ENCODE results near the gene DLGAP1.

DNA sequence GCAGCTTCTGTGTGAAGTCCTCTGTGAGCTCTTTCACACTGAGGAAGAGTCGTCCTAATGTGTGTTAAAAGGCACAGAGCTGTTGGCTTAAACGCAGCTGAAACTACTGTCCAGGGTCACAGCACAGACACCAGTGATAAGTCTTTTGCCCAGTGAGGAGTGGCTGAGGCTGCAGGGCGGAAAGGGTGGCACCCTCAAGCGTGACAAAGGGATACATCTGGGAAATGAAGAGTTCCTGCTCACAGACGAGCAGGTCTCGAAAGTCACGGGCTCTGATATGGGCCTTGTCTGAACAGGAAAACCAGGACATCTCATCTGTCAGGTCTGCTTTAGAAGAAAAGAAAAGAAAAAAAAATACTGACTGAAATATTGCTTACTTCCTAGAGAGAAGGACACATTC lies 968.6 kb downstream of the DLGAP1 start:
- no peak for TF ChIP-seq POLR2A (IDR thresholded peaks at IDR 0.05)
- no peak for TF ChIP-seq CTCF (IDR thresholded peaks at IDR 0.05)

Data from breast epithelium (tissue), 3 donors.